Measurements from ENCODE around the gene EIF2B4. TPM values are rescaled to one million over a fixed set of nuclear protein-coding genes. Genes with fewer than 3 reads are reported as not detected.

The EIF2B4 gene
- total and polyA plus RNA-seq, 9 of the 15 experiments (the other 6 are each of a cell fraction or from before 2014, with no cell fraction given) = 29.7 to 80.3 (median 58.9) TPM

DNA sequence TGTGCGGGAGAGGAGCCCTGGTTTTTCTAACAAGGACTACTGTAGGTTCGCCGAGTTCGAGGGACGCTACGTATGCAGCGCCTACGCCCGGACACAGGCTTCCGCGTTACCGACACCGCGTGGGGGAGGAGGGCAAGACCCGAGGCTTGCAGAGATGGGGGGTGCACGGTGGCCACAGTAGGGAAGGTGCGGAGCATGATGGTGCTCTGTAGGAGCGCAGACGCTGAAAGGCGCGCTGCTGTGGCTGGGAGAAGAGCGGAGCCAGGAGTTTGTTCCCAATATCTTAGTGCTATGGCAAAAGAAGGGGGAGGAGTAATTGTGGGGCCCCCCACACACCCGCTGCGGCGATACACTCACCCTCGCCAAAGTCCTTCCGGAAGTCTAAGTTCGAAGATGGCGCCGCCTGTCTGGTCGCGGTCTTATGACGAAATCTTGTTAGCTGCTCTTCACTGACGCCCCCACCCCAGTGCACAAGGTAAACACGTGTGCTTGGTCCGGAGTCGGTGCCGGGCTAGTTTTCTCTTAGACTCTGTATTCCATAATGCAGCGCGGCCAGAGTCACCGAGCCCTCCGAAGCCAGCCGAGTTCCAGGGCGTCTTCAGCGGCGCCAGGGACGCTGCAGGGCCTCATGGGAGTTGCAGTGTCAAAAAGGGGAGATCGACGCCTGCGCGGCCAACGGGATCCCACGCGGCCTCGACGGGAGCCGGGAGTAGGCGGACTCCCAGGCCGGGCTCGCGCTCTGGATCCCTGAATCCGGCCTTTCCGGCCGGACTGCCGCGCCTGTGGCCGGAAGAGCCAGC is 13.6 kb downstream of the EIF2B4 start, which contains the start of gene GTF3C2 (continued):
- TF ChIP-seq, protein P1, sequence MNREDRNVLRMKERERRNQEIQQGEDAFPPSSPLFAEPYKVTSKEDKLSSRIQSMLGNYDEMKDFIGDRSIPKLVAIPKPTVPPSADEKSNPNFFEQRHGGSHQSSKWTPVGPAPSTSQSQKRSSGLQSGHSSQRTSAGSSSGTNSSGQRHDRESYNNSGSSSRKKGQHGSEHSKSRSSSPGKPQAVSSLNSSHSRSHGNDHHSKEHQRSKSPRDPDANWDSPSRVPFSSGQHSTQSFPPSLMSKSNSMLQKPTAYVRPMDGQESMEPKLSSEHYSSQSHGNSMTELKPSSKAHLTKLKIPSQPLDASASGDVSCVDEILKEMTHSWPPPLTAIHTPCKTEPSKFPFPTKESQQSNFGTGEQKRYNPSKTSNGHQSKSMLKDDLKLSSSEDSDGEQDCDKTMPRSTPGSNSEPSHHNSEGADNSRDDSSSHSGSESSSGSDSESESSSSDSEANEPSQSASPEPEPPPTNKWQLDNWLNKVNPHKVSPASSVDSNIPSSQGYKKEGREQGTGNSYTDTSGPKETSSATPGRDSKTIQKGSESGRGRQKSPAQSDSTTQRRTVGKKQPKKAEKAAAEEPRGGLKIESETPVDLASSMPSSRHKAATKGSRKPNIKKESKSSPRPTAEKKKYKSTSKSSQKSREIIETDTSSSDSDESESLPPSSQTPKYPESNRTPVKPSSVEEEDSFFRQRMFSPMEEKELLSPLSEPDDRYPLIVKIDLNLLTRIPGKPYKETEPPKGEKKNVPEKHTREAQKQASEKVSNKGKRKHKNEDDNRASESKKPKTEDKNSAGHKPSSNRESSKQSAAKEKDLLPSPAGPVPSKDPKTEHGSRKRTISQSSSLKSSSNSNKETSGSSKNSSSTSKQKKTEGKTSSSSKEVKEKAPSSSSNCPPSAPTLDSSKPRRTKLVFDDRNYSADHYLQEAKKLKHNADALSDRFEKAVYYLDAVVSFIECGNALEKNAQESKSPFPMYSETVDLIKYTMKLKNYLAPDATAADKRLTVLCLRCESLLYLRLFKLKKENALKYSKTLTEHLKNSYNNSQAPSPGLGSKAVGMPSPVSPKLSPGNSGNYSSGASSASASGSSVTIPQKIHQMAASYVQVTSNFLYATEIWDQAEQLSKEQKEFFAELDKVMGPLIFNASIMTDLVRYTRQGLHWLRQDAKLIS (CRISPR knock-in tag; IDR thresholded peaks at IDR 0.05) = peak; percentile 82
- TF ChIP-seq TAF9B (IDR thresholded peaks at IDR 0.05; ENCODE audit: partially characterized antibody) (peak; percentile 76), MEIS2 (IDR thresholded peaks at IDR 0.05; ENCODE audit: partially characterized antibody) (no peak), HLTF (IDR thresholded peaks at IDR 0.05) (peak; percentile 45; the same call in 1 of the 2 replicates), MAFK (IDR thresholded peaks at IDR 0.05; ENCODE audit: low read length) (no peak), ZNF668 (CRISPR knock-in tag; IDR thresholded peaks at IDR 0.05) (no peak), ARNT (IDR thresholded peaks at IDR 0.05) (peak in 1 of 2 experiments; percentile 53; a peak in 2 of 4 replicates), ZNF696 (CRISPR knock-in tag; conservative IDR thresholded peaks at IDR 0.05) (no peak), NR2C2 (CRISPR knock-in tag; IDR thresholded peaks at IDR 0.05) (no peak; the same call in 1 of the 2 replicates), NR2C2 (tag; IDR thresholded peaks at IDR 0.05) (peak; percentile 98), ZNF140 (CRISPR knock-in tag; IDR thresholded peaks at IDR 0.05) (no peak), ESRRB (CRISPR knock-in tag; IDR thresholded peaks at IDR 0.05; ENCODE audit: borderline replicate concordance) (no peak), ZNF695 (CRISPR knock-in tag; IDR thresholded peaks at IDR 0.05) (no peak)

Data from K562 (cell line).